Measurements from ENCODE around the gene USP6NL. TPM values are rescaled to one million over a fixed set of nuclear protein-coding genes. Genes with fewer than 3 reads are reported as not detected.

USP6NL gene
- total RNA-seq, 1 donor from 2014 or later: 24.3 TPM

GRCh38 chr10:11617233-11617632 lies 5.8 kb upstream of the USP6NL start:
- no peak for DNase-seq (ENCODE audit: extremely low read depth, low read depth, low spot score)

GRCh38 chr10:11616021-11616420 lies 4.6 kb upstream of the USP6NL start:
- no peak for DNase-seq (ENCODE audit: extremely low read depth, low read depth, low spot score)

- DNase-seq (ENCODE audit: extremely low read depth, low read depth, low spot score): no peak
These were observed 3.9 kb upstream of the USP6NL start for GRCh38 chr10:11615396-11615795.

- no peak for DNase-seq (ENCODE audit: extremely low read depth, low read depth, low spot score)
These were observed 861 bp upstream of the USP6NL start for GRCh38 chr10:11612021-11613001.

- no peak for DNase-seq (ENCODE audit: extremely low read depth, low read depth, low spot score)
These were observed 613 bp downstream of the USP6NL start for GRCh38 chr10:11610826-11611247.

GRCh38 chr10:11610166-11610825 lies 1.2 kb downstream of the USP6NL start:
- no peak for DNase-seq (ENCODE audit: extremely low read depth, low read depth, low spot score)

- DNase-seq (ENCODE audit: extremely low read depth, low read depth, low spot score): no peak
These were observed 1.9 kb downstream of the USP6NL start for GRCh38 chr10:11609492-11610093.

- no peak for DNase-seq (ENCODE audit: extremely low read depth, low read depth, low spot score)
These were observed 2.4 kb downstream of the USP6NL start for GRCh38 chr10:11609052-11609451.

- no peak for DNase-seq (ENCODE audit: extremely low read depth, low read depth, low spot score)
These were observed 3.1 kb downstream of the USP6NL start for GRCh38 chr10:11608159-11609013.

- DNase-seq (ENCODE audit: extremely low read depth, low read depth, low spot score): no peak
These were observed 5.5 kb downstream of the USP6NL start for GRCh38 chr10:11605807-11606408.

- DNase-seq (ENCODE audit: extremely low read depth, low read depth, low spot score): no peak
These were observed 6.4 kb downstream of the USP6NL start for GRCh38 chr10:11604865-11605650.

- no peak for DNase-seq (ENCODE audit: extremely low read depth, low read depth, low spot score)
These were observed 7.7 kb downstream of the USP6NL start for GRCh38 chr10:11603741-11604140.

GRCh38 chr10:11602919-11603523 lies 8.4 kb downstream of the USP6NL start:
- no peak for DNase-seq (ENCODE audit: extremely low read depth, low read depth, low spot score)

GRCh38 chr10:11602358-11602757 lies 9.1 kb downstream of the USP6NL start:
- no peak for DNase-seq (ENCODE audit: extremely low read depth, low read depth, low spot score)

GRCh38 chr10:11601670-11602069 lies 9.8 kb downstream of the USP6NL start:
- DNase-seq (ENCODE audit: extremely low read depth, low read depth, low spot score): no peak

GRCh38 chr10:11600280-11600679 lies 11.2 kb downstream of the USP6NL start:
- no peak for DNase-seq (ENCODE audit: extremely low read depth, low read depth, low spot score)

- DNase-seq (ENCODE audit: extremely low read depth, low read depth, low spot score): no peak
These were observed 12.6 kb downstream of the USP6NL start for GRCh38 chr10:11598712-11599397.

- DNase-seq (ENCODE audit: extremely low read depth, low read depth, low spot score): no peak
These were observed 14.0 kb downstream of the USP6NL start for GRCh38 chr10:11597470-11597869.

GRCh38 chr10:11595395-11595692 lies 16.1 kb downstream of the USP6NL start:
- no peak for DNase-seq (ENCODE audit: extremely low read depth, low read depth, low spot score)
